Thyroid gland (tissue), 4 donors: Measurements from ENCODE around the gene DTX3. TPM values are rescaled to one million over a fixed set of nuclear protein-coding genes. Genes with fewer than 3 reads are reported as not detected.

Experiments
- DNase-seq, 2 donors: peaks; one replicate each; pipeline ENCODE4 v3.0.0-alpha.2; 2019
- H3K27ac ChIP-seq, 3 donors: fragments of 200-600 bp; sonication (generic); 1 replicate in 2 of 3; 2 replicates in 1 of 3; pipeline ENCODE4 v1.5.1; 2016 to 2019; ENCODE audit warnings: mild to moderate bottlenecking in 1 of 3, moderate library complexity in 1 of 3
- H3K27me3 ChIP-seq: fragments of 200-600 bp; sonication (generic); one replicate; pipeline ENCODE4 v1.5.1; 2019
- H3K36me3 ChIP-seq, 2 donors: fragments of 200-600 bp; sonication (generic); one replicate each; pipeline ENCODE4 v1.5.1; 2016 to 2019
- H3K4me1 ChIP-seq, 2 donors: fragments of 200-600 bp; sonication (generic); one replicate each; pipeline ENCODE4 v1.5.1; 2017 to 2019
- H3K4me3 ChIP-seq, 3 donors: fragments of 200-600 bp; sonication (generic); replicated peaks in 1 of 3; 1 replicate in 2 of 3; 2 replicates in 1 of 3; pipeline ENCODE4 v1.5.1; 2016; ENCODE audit warnings: mild to moderate bottlenecking in 1 of 3
- H3K9me3 ChIP-seq: fragments of 200-600 bp; sonication (generic); one replicate; pipeline ENCODE4 v1.5.1; 2017
- CTCF ChIP-seq, 6 experiments: fragments of 200-600 bp in 3 of 6; fragments of 450-650 bp in 3 of 6; sonication (generic) in 3 of 6; IDR thresholded peaks; one replicate each; pipeline ENCODE4 v1.5.1; 2016 to 2019; ENCODE audit warnings: antibody characterized with exemption in 6 of 6, mild to moderate bottlenecking in 2 of 6, inconsistent platforms in 1 of 6, moderate library complexity in 1 of 6
- POLR2A ChIP-seq, 2 donors: fragments of 450-650 bp; IDR thresholded peaks; one replicate each; pipeline ENCODE4 v1.6.1; 2017; ENCODE audit warnings: antibody characterized with exemption in 2 of 2, mild to moderate bottlenecking in 2 of 2, moderate library complexity in 1 of 2
- WGBS, 2 donors: methylation state at CpG; one replicate each; pipeline ENCODE4 v1.1.5; 2017; 5-methylcytosine and 5-hydroxymethylcytosine counted together
- intact Hi-C: fragments of 100-400 bp; cut with DNase I; formaldehyde crosslinking; loops from one replicate; pipeline ENCODE4 v1.15.1; 2023
- total RNA-seq, 4 donors: library from RNA; depleted of rRNA; stranded (reverse); fragments of >200 nt; gene quantifications; one replicate each; pipeline ENCODE4 v1.2.3, GENCODE V29; 2016

Gene DTX3
- total RNA-seq, 4 donors from 2014 or later = 29.2 to 42.0 (median 33.9) TPM

DNA sequence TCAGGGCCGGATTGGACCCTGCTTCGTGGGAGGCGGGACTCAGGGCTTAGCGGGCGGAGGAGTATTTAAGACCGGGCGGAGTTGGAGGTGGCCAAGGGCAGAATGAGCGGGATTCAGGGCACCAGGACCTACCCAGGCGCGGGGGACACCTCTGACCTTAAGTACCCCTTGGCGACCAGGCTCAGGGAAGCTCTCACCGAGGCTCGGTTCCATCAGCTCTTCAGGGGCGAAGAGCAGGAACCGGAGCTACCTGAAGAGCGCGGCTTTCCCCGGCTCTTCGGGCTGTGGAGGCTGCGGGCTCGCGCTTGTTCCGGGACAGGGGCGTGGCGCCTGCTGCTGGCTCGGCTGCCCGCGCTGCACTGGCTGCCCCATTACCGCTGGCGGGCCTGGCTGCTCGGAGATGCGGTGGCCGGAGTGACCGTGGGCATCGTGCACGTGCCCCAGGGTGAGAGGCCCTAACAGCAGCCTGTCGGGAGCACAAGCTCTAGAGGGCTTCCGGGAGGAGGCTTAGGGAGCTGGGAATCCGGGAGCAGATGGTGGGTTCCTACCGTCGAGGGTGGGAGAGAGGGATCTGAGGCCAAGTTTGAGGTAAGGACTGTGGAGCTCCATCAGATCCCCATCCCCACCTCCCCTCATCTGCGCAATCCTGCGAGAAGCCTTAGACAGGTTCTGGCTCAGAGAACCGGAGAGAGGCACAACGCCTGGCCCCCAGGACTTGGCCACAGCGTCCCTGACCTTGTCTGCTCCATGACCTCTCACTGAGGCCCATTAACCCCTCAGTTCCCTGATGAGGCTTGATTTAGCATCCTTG lies 15.0 kb downstream of the DTX3 start:
- WGBS, 2 donors = 8 to 16% methylated on average over 5 to 18 of the region's 46 CpGs
- Histone ChIP-seq H3K27me3 (peaks cover 23% of the 10 kb centered on the region), H3K9me3 (no peaks in the 10 kb centered on the region), H3K4me3 (no peak overlapping the region), H3K4me1 (peaks cover 6 to 20% of the 10 kb centered on the region in 2 donors), H3K36me3 (no peaks in the 10 kb centered on the region), H3K27ac (no peak overlapping the region)
- intact Hi-C loops = loop anchor here (5.0 kb wide), 2 partner anchors 37 to 162 kb away; partner anchors contain the start of genes GLI1 and INHBE
- DNase-seq = peak in 1 of 2 donors; percentile 35
- TF ChIP-seq POLR2A (IDR thresholded peaks at IDR 0.05) = no peak
- no peak for TF ChIP-seq CTCF (IDR thresholded peaks at IDR 0.05)

GRCh38 chr12:57620245-57620935 lies 15.8 kb downstream of the DTX3 start:
- H3K4me3 ChIP-seq = no peak overlapping the region

GRCh38 chr12:57620936-57621496 lies 16.4 kb downstream of the DTX3 start:
- intact Hi-C loops = loop anchor here (5.0 kb wide), 2 partner anchors 39 to 164 kb away; partner anchors contain the start of genes GLI1 and INHBE
- TF ChIP-seq POLR2A (IDR thresholded peaks at IDR 0.05) (no peak), CTCF (IDR thresholded peaks at IDR 0.05) (no peak)
- Histone ChIP-seq H3K36me3 (no peaks in the 10 kb centered on the region), H3K27ac (no peak overlapping the region), H3K4me3 (peak overlapping the region in 1 of 3 donors; percentile 1), H3K4me1 (peaks cover 6 to 20% of the 10 kb centered on the region in 2 donors), H3K27me3 (peaks cover 24% of the 10 kb centered on the region), H3K9me3 (no peaks in the 10 kb centered on the region)
- no peak for DNase-seq
- 3 to 8% methylated on average over 28 to 32 of the region's 42 CpGs for WGBS, 2 donors

More at GRCh38 chr12:57620245-57620935, 15.8 kb downstream of the DTX3 start:
- no peak overlapping the region for H3K27ac ChIP-seq
- peaks cover 6 to 20% of the 10 kb centered on the region in 2 donors for H3K4me1 ChIP-seq
- peaks cover 23% of the 10 kb centered on the region for H3K27me3 ChIP-seq
- H3K9me3 ChIP-seq = no peaks in the 10 kb centered on the region
- 25 to 31% methylated on average over 11 to 12 of the region's 13 CpGs for WGBS, 2 donors
- H3K36me3 ChIP-seq = no peaks in the 10 kb centered on the region
- TF ChIP-seq POLR2A (IDR thresholded peaks at IDR 0.05) (no peak), CTCF (IDR thresholded peaks at IDR 0.05) (no peak)
- intact Hi-C loops = loop anchor here (5.0 kb wide), 2 partner anchors 38 to 163 kb away; partner anchors contain the start of genes GLI1 and INHBE
- no peak for DNase-seq

DNA sequence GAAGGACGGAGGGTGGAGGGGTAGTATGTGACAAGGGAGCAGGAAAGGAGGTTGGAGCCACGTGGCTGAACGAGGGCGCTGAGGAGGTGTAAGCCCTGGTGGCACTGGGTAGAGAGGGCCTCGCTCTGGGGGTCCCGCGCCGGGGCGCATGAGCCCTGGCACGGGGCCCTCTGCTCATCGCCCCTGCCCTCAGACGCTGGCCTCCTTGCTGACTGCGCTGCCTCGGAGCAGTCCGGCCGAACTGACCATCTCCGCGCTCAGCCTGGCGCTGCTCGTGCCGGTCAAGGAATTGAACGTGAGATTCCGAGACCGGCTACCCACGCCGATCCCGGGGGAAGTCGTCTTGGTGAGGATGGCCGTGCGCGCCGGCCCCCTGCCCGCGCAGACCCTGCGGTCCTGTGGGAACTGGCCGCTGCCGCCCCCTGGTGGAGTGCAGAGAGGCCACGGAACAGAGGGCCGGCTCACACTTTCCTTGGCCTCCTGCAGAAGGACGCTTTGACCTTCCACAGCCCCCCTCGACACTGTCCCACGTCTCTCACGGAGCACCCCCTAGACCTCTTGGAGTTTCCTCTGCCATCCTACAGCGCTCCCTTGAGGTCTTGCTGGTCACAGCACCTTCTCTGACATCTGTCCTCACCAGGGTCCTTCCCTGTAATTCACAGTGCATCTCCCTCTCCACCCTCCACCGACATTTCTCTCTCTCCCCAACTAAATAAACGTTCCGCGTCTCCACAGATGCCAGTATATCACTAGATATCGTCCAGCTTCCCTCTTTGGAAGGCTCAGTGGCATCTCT lies 17.1 kb downstream of the DTX3 start:
- TF ChIP-seq POLR2A (IDR thresholded peaks at IDR 0.05) (no peak), CTCF (IDR thresholded peaks at IDR 0.05) (peak; percentile 74 to 91 (median 85))
- WGBS, 2 donors = 2 to 3% methylated on average over 43 to 44 of the region's 49 CpGs
- Histone ChIP-seq H3K27ac (no peak overlapping the region), H3K36me3 (no peaks in the 10 kb centered on the region), H3K27me3 (peaks cover 31% of the 10 kb centered on the region), H3K4me3 (peak overlapping the region in 1 of 3 donors; percentile 1), H3K9me3 (no peaks in the 10 kb centered on the region), H3K4me1 (peaks cover 6 to 20% of the 10 kb centered on the region in 2 donors)
- intact Hi-C loops = loop anchor here (5.0 kb wide), 2 partner anchors 39 to 164 kb away; partner anchors contain the start of genes GLI1 and INHBE
- DNase-seq = peak; percentile 59
